Activated CD4-positive, alpha-beta T cell treated with anti-CD3 and anti-CD28 coated beads for 4 hours (primary cell): ENCODE results near the gene MON2.
"Not testable (repeated sequence)": the region's sequence is repeated elsewhere in the genome, so short reads cannot be mapped to it uniquely, and the experiment has no call there.

Source experiments
- DNase-seq, 2 donors: peaks; one replicate each; pipeline ENCODE4 v3.0.0-alpha.2; 2020

The MON2 gene, protein sequence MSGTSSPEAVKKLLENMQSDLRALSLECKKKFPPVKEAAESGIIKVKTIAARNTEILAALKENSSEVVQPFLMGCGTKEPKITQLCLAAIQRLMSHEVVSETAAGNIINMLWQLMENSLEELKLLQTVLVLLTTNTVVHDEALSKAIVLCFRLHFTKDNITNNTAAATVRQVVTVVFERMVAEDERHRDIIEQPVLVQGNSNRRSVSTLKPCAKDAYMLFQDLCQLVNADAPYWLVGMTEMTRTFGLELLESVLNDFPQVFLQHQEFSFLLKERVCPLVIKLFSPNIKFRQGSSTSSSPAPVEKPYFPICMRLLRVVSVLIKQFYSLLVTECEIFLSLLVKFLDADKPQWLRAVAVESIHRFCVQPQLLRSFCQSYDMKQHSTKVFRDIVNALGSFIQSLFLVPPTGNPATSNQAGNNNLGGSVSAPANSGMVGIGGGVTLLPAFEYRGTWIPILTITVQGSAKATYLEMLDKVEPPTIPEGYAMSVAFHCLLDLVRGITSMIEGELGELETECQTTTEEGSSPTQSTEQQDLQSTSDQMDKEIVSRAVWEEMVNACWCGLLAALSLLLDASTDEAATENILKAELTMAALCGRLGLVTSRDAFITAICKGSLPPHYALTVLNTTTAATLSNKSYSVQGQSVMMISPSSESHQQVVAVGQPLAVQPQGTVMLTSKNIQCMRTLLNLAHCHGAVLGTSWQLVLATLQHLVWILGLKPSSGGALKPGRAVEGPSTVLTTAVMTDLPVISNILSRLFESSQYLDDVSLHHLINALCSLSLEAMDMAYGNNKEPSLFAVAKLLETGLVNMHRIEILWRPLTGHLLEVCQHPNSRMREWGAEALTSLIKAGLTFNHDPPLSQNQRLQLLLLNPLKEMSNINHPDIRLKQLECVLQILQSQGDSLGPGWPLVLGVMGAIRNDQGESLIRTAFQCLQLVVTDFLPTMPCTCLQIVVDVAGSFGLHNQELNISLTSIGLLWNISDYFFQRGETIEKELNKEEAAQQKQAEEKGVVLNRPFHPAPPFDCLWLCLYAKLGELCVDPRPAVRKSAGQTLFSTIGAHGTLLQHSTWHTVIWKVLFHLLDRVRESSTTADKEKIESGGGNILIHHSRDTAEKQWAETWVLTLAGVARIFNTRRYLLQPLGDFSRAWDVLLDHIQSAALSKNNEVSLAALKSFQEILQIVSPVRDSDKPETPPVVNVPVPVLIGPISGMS (N-terminal part only)

DNA sequence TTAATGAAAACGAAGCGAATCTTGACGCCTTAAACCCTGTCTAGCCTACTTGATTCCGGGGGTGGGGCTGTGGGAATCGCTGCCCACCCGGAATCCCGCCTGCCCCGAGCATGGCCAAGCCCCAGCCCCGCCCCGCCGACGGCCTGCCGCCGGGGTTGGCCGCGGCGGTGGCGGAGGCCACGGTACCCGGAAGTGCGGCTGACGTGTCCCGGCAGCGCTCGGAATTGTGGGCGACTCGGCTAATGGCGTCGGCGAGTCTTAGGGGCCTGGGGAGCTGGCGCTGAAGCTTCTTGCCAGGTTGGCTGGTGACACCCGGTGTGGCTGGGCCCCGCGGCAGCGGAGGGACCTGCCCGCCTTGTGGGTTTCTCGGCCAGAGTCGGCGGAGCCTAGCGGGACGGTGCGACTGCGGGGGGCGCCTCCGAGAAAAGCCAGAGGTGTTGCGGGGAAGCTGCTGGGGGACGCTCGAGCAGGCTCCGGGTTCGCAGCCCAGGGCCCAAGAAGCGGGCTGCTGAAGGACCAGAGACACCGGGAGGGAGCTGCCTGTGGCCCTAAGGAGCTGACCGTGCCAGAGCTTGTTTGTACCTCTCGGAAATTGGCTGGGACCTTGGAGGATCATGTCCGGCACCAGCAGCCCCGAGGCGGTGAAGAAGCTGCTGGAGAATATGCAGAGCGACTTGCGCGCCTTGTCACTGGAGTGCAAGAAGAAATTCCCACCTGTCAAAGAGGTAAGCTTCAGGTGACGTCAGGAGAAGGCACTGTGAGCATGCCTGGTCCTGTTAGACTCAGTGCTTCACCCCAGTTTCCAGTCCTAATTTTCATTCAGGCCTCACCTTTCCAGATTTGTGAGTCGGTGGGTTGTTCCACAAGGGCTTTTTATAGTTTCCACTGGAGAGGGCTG is at the start of gene MON2:
TSS of gene MON2 (plus strand) at position 233 of the 898 bp plus-strand sequence. CDS start at position 615, 382 bp downstream.
- peak; percentile 77 to 86 for DNase-seq

DNA sequence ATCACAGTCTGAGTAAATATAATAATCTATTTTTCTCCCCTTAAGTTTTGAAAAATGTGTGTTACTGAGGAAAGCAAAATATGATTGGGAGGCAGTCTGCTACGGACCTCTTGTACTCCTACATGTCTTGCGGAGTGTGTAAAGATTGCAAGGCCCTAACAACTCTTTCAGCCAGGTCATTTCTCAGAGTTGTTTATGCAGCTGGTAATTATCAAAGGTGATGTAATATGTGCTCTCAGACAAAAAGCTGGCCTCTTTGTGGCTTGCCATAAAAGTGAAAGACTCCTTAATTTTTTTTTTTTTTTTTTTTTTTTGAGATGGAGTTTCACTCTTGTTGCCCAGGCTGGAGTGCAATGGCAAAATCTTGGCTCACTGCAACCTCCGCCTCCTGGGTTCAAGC is 40.5 kb upstream of the MON2 start:
- DNase-seq = no peak

DNA sequence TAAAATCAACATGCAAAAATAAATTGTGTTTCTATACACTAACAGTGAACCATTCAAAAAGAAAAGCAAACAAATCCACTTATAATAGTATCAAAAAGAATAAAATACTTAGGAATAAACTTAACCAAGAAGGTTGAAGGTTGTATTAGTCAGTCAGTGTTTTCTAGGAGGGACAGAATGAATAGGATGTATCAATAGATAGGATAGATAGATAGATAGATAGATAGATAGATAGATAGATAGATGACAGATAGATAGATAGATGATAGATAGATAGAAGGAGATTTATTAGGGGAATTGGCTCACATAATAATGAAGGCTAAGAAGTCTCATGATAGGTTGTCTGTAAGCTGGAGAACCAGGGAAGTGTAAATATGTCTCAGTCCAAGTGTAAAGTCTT is 37.2 kb upstream of the MON2 start:
- no peak for DNase-seq

DNA sequence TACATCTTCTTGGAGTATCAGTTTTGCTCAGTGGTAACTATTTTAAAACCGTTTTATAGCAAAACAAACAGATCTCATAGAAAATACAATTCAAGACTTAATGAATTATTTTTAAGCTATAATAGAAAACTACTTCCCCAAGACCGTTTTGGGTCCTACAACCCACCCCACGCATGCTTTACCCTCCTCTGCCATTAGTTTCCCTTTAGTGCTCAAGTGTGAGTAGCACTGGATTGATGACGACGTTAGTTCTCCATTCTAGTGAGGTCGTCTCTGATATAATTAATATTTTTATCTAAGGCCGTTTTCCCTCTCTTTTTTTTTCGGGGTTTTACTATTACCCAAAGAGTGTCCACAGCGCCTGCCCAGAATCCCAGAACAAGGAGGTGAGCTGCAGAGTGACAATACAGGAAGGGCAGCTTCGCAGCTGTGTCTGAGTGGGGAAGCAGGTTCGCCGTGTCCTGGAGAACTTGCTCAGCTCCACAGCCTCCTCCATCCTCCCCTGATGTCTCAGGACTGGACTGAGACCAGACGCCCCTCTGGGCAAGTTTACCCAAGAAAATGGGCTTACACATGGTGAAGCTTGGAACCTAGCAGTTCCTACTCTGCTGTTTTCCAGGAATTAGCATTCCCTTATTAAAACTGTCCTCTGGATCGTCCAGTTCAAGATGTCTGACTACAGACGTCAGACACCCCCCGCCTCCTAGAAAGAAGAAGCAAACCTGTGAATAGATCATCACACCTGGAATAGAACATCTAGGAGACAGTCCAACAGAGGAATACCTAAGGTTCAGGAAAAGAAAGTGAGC is 31.9 kb upstream of the MON2 start:
- no peak for DNase-seq

DNA sequence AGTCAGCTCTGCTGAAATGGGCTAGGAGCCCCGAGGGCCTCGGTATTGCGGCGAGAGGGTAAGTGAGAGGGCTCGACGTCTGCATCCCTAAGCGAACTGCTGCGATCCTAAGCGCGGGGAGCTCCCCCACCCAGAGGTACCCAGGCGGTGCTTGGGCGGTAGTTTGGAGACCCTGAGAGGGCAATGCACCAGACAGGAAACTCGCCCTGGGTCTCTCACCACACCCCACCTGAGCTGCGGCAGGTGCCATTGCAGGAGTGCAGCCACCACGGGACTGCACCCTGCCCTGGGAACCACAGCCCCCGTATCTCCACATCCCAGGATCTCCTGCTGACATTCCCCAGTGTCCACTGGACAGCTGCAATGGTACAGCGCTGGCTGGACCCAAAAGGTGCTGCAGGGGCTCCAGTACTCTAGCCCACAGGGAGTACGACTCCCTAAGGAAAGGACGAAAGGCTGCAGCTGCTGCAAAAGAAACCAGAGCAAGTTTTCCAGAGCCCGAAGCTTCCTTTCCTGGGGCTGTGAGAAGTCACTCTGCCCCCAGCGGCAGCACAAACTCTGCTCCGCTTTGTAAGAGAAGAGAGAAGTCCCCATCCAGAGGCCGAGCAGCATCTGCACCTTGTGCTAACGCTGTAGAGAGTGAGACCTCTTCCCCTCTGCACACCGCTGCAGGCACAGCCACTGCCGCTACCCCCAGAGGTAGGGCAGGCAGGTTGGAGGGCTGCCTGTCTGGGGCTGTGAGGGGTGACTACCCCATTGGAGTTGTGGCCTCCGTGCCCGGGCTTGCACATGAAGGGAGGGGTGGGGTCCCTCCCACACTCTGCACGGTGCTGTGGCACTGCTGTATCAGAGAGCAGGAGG is 31.1 kb upstream of the MON2 start:
- DNase-seq = peak; percentile 16 to 19

DNA sequence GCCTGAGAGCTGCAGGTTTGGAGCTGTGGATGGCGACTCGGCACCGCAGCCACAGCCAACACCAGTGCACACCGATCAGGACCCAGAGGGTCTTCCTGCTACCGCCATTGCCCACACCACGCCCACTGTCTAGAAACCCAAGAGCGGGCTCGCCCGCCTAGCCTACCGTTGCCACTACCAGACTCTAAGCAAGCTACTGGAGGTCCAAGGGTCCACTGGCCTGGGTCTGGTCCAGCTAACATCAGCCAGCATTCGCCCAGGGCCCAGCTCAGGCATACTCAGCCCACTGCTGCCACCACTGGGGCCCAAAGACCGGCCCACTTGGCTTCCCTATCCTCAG is 30.5 kb upstream of the MON2 start:
- no peak for DNase-seq

DNA sequence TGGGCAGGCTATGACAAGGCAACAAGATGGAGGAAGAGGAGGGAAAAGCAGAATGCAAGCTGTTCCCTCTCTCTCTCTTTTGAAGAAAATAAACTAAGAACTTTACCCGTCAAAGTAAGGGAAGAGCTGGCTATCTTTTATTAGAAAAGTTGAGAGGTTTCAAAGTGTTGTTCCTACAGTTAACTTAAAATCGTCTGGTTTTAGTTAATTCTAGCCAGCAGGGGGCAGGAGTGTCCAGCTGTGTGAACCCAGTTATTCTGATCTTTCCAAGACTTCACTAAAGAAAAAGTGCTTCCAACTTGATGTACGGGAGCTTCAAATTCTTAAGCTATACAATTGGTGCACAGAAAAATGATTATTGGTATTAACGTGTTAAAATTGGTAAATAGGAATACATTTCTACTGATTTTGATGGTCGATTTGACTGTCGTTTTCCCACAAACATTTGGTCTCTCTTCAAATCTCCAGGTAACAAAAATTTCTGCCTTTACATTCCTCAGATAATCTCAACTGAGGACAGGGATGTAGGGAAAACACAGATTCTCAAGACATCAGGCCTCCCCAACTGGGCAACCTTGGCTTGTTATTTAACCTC is 28.4 kb upstream of the MON2 start:
- DNase-seq = peak; percentile 52 to 65

DNA sequence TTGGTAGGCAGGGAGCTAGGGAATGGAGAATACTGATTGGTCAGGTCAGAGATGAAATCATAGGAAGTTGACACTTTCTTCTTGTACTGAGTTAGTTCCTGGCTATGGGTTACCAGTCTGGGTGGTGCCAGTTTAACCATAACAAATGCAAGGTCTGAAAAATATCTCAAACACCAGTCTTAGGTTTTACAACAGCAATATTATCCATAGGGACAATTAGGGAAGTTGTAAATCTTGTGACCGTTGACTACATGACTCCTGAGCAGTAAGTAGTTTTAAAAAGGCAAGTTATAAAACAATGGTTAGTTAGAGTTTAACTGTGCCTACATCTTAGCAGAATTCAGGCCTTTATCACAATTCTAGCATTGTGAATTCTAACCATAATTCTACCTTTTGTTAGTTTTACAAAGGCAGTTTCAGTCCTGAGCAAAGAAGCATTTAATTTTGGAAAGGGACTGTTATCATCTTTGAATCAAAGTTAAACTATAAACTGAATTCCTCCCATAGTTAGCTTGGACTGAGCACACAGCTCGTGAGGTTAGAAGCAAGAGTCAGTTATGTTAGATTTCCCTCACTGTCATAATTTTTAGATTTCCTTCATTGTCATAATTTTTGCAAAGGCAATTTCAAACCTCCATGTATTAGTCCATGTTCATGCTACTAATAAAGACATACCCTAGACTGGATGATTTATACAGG is 19.7 kb upstream of the MON2 start:
- DNase-seq = no peak

DNA sequence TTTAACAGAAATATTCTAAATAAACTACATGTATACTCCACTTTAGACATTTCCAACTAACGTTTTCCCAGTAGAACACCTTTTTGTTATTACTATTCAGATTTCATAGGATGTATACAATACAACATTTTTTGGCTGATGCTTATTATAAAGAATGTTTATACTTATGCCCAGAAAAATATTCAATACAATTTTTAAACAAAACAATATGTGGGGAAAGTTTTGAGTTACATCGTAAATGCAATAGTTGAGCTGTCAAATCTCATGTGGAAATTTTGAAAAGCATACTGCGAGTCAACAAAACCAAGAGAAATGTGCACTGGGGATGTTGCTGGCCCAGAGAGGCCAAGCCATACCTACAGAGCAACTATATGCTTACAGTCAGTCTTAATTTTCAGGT is 18.2 kb upstream of the MON2 start:
- no peak for DNase-seq

DNA sequence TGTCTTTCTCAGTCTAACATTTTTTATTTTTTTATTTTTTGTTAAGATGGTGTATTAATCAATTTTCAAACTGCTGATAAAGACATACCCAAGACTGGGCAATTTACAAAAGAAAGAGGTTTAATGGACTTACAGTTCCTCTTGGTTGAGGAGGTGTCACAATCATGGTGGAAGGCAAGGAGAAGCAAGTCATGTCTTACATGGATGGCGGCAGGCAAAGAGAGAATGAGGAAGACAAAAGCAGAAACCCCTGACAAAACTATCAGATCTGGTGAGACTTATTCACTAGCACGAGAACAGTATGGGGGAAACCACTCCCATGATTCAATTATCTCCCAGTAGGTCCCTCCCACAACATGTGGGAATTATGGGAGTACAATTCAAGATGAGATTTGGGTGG is 11.2 kb upstream of the MON2 start:
- DNase-seq = not testable (repeated sequence)

DNA sequence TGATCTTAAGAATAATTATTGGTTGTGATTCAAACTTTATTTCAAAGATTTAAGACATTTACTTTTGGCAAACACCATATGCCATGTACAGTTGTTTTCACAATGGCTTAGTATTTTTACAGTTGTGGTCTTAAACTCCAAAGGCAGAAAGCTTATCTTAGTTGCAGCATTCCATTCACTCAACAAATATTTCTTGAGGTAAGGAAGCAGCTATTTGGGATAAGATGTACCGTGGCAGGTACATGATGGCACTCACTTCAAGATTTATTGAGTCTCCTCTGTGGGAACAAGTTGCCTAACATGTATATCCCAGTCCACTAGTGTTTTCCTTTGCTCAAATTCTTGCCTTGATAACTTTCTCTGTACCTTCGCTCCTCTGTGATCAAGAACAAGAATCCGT is 8.0 kb upstream of the MON2 start:
- no peak for DNase-seq

DNA sequence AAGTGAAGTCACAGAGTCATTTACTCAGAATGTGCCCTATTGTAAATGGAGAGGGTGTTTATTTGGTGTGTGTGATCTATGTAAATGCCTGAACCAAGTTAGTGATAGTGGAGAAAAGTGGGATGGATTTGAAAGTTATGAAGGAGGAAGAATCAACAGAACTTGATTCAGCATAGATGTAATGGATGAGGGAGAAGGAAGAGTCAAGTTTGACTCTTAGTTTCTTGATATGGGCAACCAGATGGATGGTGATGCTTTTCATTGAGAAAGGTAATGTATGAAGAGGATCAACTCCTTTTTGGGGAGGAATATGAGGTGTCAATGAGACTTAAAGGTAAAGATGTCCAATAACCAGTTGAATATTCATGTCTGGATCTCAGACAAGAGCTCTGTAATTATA is 6.7 kb upstream of the MON2 start:
- no peak for DNase-seq

DNA sequence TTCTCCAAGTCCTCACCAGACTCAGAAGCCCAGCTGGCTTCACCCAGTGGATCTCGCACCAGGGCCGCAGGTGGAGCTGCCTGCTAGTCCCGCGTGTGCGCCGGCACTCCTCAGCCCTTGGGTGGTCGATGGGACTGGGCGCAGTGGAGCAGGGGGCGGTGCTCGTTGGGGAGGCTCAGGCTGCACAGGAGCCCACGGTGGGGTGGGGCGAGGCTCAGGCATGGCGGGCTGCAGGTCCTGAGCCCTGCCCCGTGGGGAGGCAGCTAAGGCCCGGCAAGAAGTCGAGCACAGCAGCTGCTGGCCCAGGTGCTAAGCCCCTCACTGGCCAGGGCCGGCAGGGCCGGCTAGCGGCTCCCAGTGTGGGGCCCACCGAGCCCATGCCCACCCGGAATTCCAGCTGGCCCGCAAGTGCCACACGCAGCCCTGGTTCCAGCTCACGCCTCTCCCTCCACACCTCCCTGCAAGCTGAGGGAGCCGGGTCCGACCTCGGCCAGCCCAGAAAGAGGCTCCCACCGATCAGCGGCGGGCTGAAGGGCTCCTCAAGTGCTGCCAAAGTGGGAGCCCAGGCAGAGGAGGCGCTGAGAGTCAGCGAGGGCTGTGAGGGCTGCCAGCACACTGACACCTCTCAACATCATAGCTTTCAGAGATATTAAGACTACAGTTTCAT is 5.3 kb upstream of the MON2 start:
- not testable (repeated sequence) for DNase-seq

DNA sequence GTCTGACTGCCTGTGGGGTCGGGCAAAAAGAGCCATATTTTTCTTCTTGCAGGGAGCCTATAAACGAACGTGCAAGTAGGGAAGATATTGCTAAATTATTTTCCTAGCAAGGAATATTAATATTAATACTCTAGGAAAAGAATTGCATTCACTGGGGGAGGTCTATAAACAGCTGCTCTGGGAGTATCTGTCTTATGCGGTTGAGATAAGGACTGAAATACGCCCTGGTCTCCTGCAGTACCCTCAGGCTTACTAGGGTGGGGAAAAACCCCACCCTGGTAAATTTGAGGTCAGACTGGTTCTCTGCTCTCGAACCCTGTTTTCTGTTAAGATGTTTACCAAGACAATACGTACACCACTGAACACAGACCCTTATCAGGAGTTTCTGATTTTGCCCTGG is 3.4 kb upstream of the MON2 start:
- DNase-seq = not testable (repeated sequence)

DNA sequence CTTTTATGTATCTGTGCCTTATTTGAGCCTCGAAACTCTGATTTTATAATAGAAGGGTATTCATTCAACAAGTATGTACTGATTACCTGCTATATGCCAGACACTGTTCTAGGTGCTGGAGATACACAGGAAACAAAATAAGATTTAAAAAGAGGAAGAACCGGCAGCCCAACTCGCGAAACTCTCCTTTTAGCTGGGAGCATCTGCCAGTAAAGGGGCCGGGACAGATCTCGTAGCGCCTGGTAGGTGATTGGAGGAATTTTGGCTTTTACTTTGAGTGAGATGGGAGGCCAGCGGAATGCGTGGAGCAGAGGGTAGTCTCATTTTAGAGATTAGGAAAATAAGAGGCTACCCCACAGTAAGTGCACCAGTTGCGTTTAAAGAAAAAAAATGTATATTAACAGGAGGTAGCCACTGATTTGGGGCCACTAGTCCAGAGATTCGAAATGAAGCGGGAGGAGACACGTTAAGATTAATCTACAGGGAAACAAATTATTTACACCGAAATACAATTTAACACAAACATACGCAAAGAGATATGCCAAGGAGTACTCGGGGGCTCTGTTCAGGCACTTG is 520 bp upstream of the MON2 start:
- DNase-seq = peak; percentile 8 to 15

DNA sequence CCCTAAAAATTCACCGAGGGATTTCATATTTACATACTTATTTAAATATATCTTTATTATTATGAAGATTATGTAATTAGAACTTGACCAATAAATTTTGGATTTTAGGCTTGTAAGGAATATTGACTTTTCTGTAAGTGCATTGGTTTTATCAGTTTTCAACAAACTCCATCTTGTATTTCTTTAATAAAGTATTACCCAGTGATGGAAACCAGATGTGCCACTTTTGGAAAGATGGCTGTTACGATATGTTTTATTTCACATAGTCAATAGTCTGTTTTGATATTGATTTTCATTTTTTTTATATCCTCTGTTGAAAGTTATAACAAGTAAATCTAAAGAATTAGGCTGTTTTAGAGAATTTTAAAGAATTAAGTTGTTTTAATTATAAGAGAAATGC is 1.8 kb downstream of the MON2 start:
- no peak for DNase-seq

DNA sequence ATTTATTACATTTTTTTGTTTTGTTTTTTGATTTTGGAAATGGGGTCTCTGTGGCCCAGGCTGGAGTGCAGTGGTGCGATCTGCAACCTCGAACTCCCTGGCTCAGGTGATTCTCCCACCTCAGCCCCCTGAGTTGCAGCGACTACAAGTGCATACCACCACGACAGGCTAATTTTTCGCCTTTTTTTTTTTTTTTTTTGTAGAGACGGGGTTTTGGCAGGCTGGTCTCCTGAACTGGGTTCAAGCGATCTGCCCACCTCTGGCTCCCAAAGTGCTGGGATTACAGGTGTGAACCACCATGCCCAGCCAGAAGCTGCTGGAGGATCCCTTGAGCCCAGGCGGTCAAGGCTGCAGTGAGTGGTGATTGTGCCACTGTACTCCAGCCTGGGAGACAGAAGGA is 2.3 kb downstream of the MON2 start:
- DNase-seq = no peak

DNA sequence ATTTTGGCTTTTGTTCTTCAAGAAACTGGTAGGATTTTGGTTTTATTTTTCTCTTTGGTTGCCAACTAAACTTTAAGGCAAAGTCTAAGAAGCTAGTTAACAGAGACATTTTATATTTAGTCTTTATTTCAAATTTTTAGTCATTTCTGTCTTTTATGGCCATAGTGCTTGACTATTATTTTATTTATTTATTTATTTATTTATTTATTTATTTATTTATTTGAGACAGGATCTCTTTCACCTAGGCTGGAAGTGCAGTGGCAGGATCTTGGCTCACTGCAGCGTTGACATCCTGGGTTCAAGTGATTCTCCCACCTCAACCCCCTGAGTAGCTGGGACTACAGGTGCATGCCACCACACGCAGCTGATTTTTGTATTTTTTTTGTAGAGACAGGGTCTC is 3.1 kb downstream of the MON2 start:
- no peak for DNase-seq
